ENCODE data around the gene TIRAP.

Gene TIRAP

GRCh38 chr11:126333142-126333541, 50.2 kb downstream of the TIRAP start:
- Histone ChIP-seq H3K36me3 (ENCODE audit: control insufficient read depth, insufficient read depth, low read length) (peaks cover 4% of the 10 kb centered on the region), H3K27me3 (ENCODE audit: control insufficient read depth, insufficient read depth, low read length, poor library complexity, severe bottlenecking) (no peaks in the 10 kb centered on the region), H3K27ac (ENCODE audit: insufficient read depth, low read depth, low read length, poor library complexity, severe bottlenecking) (no peak overlapping the region), H3K4me1 (ENCODE audit: control insufficient read depth, insufficient read depth, low read length) (peaks cover 24% of the 10 kb centered on the region), H3K9me3 (ENCODE audit: control insufficient read depth, low read length) (no peaks in the 10 kb centered on the region), H3K4me3 (ENCODE audit: insufficient read depth, low read depth, low read length) (no peak overlapping the region)
- WGBS, 2 experiments = 92 to 93% methylated on average over 7 of the region's 7 CpGs

DNA sequence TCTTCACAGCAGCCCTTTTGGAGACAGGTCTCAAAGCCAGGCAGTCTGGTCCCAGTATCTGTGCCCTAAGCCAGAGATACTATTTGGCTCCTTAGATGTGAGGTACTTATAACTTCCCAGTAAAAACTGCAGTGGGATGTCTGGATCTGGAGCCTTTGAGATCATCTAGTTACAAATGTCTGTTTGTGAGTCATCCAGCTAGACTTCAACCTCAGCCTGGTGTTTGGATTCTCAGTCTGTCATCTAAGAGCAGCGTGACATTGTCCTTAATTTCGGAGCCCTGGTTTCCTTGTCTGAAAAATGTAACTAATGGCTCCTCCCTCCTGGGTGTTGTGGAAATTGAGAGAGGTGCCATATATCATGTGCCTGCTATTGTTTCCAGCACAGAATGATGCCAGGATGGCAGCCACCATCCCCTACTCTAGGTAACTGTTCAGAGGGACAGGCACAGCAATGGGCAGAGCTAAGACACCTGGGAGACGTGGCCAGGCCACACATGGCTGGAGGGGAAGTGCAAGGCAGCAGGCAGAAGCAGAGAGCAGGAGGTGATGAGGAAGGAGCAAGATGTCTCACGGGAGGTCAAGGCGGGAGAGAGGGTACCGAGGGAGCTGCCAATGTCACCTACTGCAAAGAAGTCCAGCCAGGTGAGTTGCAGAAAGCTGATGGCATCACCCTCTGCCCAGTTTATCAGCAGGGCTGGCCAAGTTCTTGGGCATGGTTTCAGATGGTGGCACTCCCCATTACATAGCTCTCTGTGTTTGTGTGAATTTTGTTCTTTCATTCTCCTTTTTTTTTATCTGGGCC, 52.0 kb downstream of the TIRAP start:
- H3K27me3 ChIP-seq (ENCODE audit: control insufficient read depth, insufficient read depth, low read length, poor library complexity, severe bottlenecking) = no peaks in the 10 kb centered on the region
- H3K36me3 ChIP-seq (ENCODE audit: control insufficient read depth, insufficient read depth, low read length) = peaks cover 4% of the 10 kb centered on the region
- no peaks in the 10 kb centered on the region for H3K9me3 ChIP-seq (ENCODE audit: control insufficient read depth, low read length)
- H3K4me3 ChIP-seq (ENCODE audit: insufficient read depth, low read depth, low read length) = no peak overlapping the region
- H3K4me1 ChIP-seq (ENCODE audit: control insufficient read depth, insufficient read depth, low read length) = peaks cover 19% of the 10 kb centered on the region
- no peak overlapping the region for H3K27ac ChIP-seq (ENCODE audit: insufficient read depth, low read depth, low read length, poor library complexity, severe bottlenecking)
- WGBS, 2 experiments = 91 to 95% methylated on average over 6 of the region's 6 CpGs

DNA sequence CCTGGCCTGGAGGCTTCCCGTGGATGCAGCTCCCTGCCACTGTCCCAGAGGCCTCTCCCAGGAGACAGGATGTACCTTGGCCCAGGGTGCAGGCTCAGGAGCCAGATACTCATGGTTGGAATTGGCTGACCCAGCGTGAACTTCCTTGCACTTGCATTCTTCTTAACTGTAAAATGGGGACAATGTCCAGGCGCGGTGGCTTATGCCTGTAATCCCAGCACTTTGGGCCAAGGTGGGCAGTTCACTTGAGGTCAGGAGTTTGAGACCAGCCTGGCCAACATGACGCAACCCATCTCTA, 52.5 kb downstream of the TIRAP start:
- no peak overlapping the region for H3K4me3 ChIP-seq (ENCODE audit: insufficient read depth, low read depth, low read length)
- peaks cover 24% of the 10 kb centered on the region for H3K4me1 ChIP-seq (ENCODE audit: control insufficient read depth, insufficient read depth, low read length)
- no peaks in the 10 kb centered on the region for H3K27me3 ChIP-seq (ENCODE audit: control insufficient read depth, insufficient read depth, low read length, poor library complexity, severe bottlenecking)
- no peaks in the 10 kb centered on the region for H3K9me3 ChIP-seq (ENCODE audit: control insufficient read depth, low read length)
- peaks cover 4% of the 10 kb centered on the region for H3K36me3 ChIP-seq (ENCODE audit: control insufficient read depth, insufficient read depth, low read length)
- whole genome bisulfite sequencing, 2 experiments = 92 to 94% methylated on average over 5 of the region's 5 CpGs
- H3K27ac ChIP-seq (ENCODE audit: insufficient read depth, low read depth, low read length, poor library complexity, severe bottlenecking) = no peak overlapping the region

- peaks cover 4% of the 10 kb centered on the region for H3K36me3 ChIP-seq (ENCODE audit: control insufficient read depth, insufficient read depth, low read length)
- 83 to 84% methylated on average over 8 of the region's 8 CpGs for WGBS, 2 experiments
- H3K9me3 ChIP-seq (ENCODE audit: control insufficient read depth, low read length) = no peaks in the 10 kb centered on the region
- H3K4me3 ChIP-seq (ENCODE audit: insufficient read depth, low read depth, low read length) = no peak overlapping the region
- H3K27ac ChIP-seq (ENCODE audit: insufficient read depth, low read depth, low read length, poor library complexity, severe bottlenecking) = no peak overlapping the region
- H3K4me1 ChIP-seq (ENCODE audit: control insufficient read depth, insufficient read depth, low read length) = peaks cover 31% of the 10 kb centered on the region
- no peaks in the 10 kb centered on the region for H3K27me3 ChIP-seq (ENCODE audit: control insufficient read depth, insufficient read depth, low read length, poor library complexity, severe bottlenecking)
Measured at GRCh38 chr11:126336138-126336541, 53.2 kb downstream of the TIRAP start.

GRCh38 chr11:126336671-126337101, 53.8 kb downstream of the TIRAP start:
- no peak overlapping the region for H3K4me3 ChIP-seq (ENCODE audit: insufficient read depth, low read depth, low read length)
- H3K36me3 ChIP-seq (ENCODE audit: control insufficient read depth, insufficient read depth, low read length) = peaks cover 6% of the 10 kb centered on the region
- H3K27ac ChIP-seq (ENCODE audit: insufficient read depth, low read depth, low read length, poor library complexity, severe bottlenecking) = no peak overlapping the region
- no peaks in the 10 kb centered on the region for H3K27me3 ChIP-seq (ENCODE audit: control insufficient read depth, insufficient read depth, low read length, poor library complexity, severe bottlenecking)
- H3K4me1 ChIP-seq (ENCODE audit: control insufficient read depth, insufficient read depth, low read length) = peaks cover 31% of the 10 kb centered on the region
- WGBS, 2 experiments = 85 to 88% methylated on average over 9 of the region's 9 CpGs
- H3K9me3 ChIP-seq (ENCODE audit: control insufficient read depth, low read length) = no peaks in the 10 kb centered on the region

GRCh38 chr11:126337126-126337473, 54.2 kb downstream of the TIRAP start:
- H3K27ac ChIP-seq (ENCODE audit: insufficient read depth, low read depth, low read length, poor library complexity, severe bottlenecking) = no peak overlapping the region
- no peaks in the 10 kb centered on the region for H3K9me3 ChIP-seq (ENCODE audit: control insufficient read depth, low read length)
- peaks cover 31% of the 10 kb centered on the region for H3K4me1 ChIP-seq (ENCODE audit: control insufficient read depth, insufficient read depth, low read length)
- H3K4me3 ChIP-seq (ENCODE audit: insufficient read depth, low read depth, low read length) = no peak overlapping the region
- H3K36me3 ChIP-seq (ENCODE audit: control insufficient read depth, insufficient read depth, low read length) = peaks cover 10% of the 10 kb centered on the region
- 85 to 93% methylated on average over 4 of the region's 4 CpGs for WGBS, 2 experiments
- no peaks in the 10 kb centered on the region for H3K27me3 ChIP-seq (ENCODE audit: control insufficient read depth, insufficient read depth, low read length, poor library complexity, severe bottlenecking)

- Histone ChIP-seq H3K27me3 (ENCODE audit: control insufficient read depth, insufficient read depth, low read length, poor library complexity, severe bottlenecking) (no peaks in the 10 kb centered on the region), H3K36me3 (ENCODE audit: control insufficient read depth, insufficient read depth, low read length) (peaks cover 10% of the 10 kb centered on the region), H3K4me3 (ENCODE audit: insufficient read depth, low read depth, low read length) (no peak overlapping the region), H3K9me3 (ENCODE audit: control insufficient read depth, low read length) (no peaks in the 10 kb centered on the region), H3K27ac (ENCODE audit: insufficient read depth, low read depth, low read length, poor library complexity, severe bottlenecking) (no peak overlapping the region), H3K4me1 (ENCODE audit: control insufficient read depth, insufficient read depth, low read length) (peaks cover 31% of the 10 kb centered on the region)
- 90 to 94% methylated on average over 15 of the region's 15 CpGs for WGBS, 2 experiments
Measured at GRCh38 chr11:126337474-126338241, 54.8 kb downstream of the TIRAP start.

- H3K9me3 ChIP-seq (ENCODE audit: control insufficient read depth, low read length) = no peaks in the 10 kb centered on the region
- H3K4me3 ChIP-seq (ENCODE audit: insufficient read depth, low read depth, low read length) = no peak overlapping the region
- H3K27me3 ChIP-seq (ENCODE audit: control insufficient read depth, insufficient read depth, low read length, poor library complexity, severe bottlenecking) = no peaks in the 10 kb centered on the region
- H3K4me1 ChIP-seq (ENCODE audit: control insufficient read depth, insufficient read depth, low read length) = peaks cover 31% of the 10 kb centered on the region
- H3K36me3 ChIP-seq (ENCODE audit: control insufficient read depth, insufficient read depth, low read length) = peaks cover 10% of the 10 kb centered on the region
- WGBS, 2 experiments = 93 to 96% methylated on average over 7 of the region's 7 CpGs
- no peak overlapping the region for H3K27ac ChIP-seq (ENCODE audit: insufficient read depth, low read depth, low read length, poor library complexity, severe bottlenecking)
Measured at GRCh38 chr11:126338346-126339055, 55.6 kb downstream of the TIRAP start.

DNA sequence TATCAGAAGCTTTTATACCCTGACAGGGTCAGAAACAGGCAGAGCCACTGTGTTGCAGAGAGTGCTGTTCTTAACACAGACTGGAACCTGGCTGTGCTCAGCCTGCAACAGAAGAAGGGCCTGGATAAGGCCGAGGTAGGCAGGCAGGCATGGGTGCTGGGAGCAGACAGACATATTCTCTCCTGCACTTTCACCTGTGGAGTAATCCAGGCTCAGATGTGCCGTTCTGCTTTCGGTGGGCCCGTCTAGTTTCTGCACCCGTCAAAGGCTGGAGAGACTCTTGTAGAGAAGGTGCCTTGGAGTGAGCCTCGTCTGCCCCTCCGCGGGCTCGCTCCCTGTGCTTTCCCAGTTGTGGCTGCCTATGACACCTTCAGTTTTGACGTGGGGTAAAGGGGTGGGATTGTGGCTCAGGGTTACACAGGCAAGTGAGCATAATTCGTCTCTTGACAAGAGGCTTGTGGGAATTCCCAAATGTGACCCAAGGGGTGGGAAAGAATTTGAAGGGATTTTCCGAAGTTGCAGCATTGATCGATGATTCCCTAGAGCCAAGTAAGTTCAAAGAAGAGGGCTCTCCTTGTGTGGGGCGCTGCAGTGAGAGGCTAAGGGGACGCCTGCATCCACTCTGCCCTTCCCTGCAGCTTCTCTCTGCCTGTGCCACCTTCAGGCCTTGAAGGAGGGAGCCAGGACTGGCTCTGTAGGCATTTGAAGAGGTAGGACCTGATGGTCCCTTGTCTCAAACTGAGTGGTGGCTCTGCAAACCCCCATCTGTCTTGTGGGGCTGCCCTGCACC, 56.4 kb downstream of the TIRAP start:
- no peaks in the 10 kb centered on the region for H3K9me3 ChIP-seq (ENCODE audit: control insufficient read depth, low read length)
- peaks cover 10% of the 10 kb centered on the region for H3K36me3 ChIP-seq (ENCODE audit: control insufficient read depth, insufficient read depth, low read length)
- H3K27ac ChIP-seq (ENCODE audit: insufficient read depth, low read depth, low read length, poor library complexity, severe bottlenecking) = no peak overlapping the region
- WGBS, 2 experiments = 94% methylated on average over 15 of the region's 15 CpGs
- H3K27me3 ChIP-seq (ENCODE audit: control insufficient read depth, insufficient read depth, low read length, poor library complexity, severe bottlenecking) = no peaks in the 10 kb centered on the region
- no peak overlapping the region for H3K4me3 ChIP-seq (ENCODE audit: insufficient read depth, low read depth, low read length)
- H3K4me1 ChIP-seq (ENCODE audit: control insufficient read depth, insufficient read depth, low read length) = peaks cover 31% of the 10 kb centered on the region

All from ectodermal cell (in vitro differentiated cells).